DOHH2 (cell line): ENCODE data around the gene GATA3.

Experiments used
- EZH2phosphoT487 ChIP-seq: fragments of 200-600 bp; sonication (generic); IDR thresholded peaks from 2 replicates; pipeline ENCODE4 v1.6.1; 2017; ENCODE audit warnings: borderline replicate concordance, mild to moderate bottlenecking, antibody characterized with exemption, low read length, moderate library complexity, mixed read lengths
- TF ChIP-seq, protein P1 (sequence below): fragments of 200-600 bp; sonication (generic); IDR thresholded peaks from one replicate; pipeline ENCODE4 v1.5.1; 2014; ENCODE audit warnings: antibody characterized with exemption, mild to moderate bottlenecking, low read depth, low read length; ENCODE audit not compliant: poor library complexity, severe bottlenecking

DNA sequence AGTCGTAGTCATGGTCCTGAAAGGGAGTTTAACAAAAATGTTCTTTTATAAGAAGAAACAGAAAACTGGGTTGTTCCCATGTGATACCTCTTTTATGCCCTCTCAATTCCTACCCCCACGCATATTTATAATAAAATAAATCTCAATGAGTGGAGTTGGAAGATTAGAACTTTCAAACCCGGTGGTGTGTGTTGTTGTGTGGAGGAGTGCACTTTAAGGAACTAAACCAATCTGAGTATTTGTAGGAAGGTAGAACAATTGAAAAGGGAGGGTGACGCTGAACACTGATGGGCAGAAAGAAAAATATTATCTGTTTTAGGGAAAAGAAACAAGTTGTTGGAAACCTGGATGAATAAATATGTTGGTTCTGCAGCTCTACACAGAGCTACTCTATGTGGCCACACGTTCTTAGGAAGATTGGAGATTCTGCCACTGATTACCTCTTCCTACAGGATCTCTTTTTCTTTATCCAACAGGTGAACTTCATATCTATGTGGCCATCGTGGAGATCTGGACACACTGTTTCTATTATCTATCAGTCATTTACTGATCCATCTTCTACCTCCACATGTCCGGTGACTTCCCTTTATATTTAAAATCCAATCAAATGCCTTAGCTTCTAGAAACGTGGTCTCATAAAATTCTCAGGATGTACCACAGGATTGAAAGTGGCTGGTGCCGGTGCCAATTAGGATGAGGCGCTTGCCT lies 13.1 kb upstream of the GATA3 start:
- TF ChIP-seq, protein P1, sequence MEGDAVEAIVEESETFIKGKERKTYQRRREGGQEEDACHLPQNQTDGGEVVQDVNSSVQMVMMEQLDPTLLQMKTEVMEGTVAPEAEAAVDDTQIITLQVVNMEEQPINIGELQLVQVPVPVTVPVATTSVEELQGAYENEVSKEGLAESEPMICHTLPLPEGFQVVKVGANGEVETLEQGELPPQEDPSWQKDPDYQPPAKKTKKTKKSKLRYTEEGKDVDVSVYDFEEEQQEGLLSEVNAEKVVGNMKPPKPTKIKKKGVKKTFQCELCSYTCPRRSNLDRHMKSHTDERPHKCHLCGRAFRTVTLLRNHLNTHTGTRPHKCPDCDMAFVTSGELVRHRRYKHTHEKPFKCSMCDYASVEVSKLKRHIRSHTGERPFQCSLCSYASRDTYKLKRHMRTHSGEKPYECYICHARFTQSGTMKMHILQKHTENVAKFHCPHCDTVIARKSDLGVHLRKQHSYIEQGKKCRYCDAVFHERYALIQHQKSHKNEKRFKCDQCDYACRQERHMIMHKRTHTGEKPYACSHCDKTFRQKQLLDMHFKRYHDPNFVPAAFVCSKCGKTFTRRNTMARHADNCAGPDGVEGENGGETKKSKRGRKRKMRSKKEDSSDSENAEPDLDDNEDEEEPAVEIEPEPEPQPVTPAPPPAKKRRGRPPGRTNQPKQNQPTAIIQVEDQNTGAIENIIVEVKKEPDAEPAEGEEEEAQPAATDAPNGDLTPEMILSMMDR = no peak
- TF ChIP-seq EZH2phosphoT487 = no peak
